ENCODE data around the gene PTPRM.

The PTPRM gene

GRCh38 chr18:8081872-8082553 is 514.9 kb downstream of the PTPRM start:
- H3K4me3 ChIP-seq (ENCODE audit: low read length): no peak overlapping the region
- no peak for DNase-seq (ENCODE audit: low read depth, low spot score)

GRCh38 chr18:8084160-8084559 is 517.0 kb downstream of the PTPRM start:
- H3K4me3 ChIP-seq (ENCODE audit: low read length): no peak overlapping the region
- peak; percentile 45 for DNase-seq (ENCODE audit: low read depth, low spot score)

GRCh38 chr18:8088626-8089025 is 521.5 kb downstream of the PTPRM start:
- H3K4me3 ChIP-seq (ENCODE audit: low read length): no peak overlapping the region
- no peak for DNase-seq (ENCODE audit: low read depth, low spot score)

GRCh38 chr18:8091035-8091434 is 523.9 kb downstream of the PTPRM start:
- no peak overlapping the region for H3K4me3 ChIP-seq (ENCODE audit: low read length)
- DNase-seq (ENCODE audit: low read depth, low spot score): no peak

GRCh38 chr18:8095947-8096570 is 528.9 kb downstream of the PTPRM start:
- DNase-seq (ENCODE audit: low read depth, low spot score): no peak
- no peak overlapping the region for H3K4me3 ChIP-seq (ENCODE audit: low read length)

- H3K4me3 ChIP-seq (ENCODE audit: low read length): no peak overlapping the region
- no peak for DNase-seq (ENCODE audit: low read depth, low spot score)
Observed at GRCh38 chr18:8097399-8097798, 530.3 kb downstream of the PTPRM start.

GRCh38 chr18:8097927-8098326 is 530.8 kb downstream of the PTPRM start:
- no peak for DNase-seq (ENCODE audit: low read depth, low spot score)
- no peak overlapping the region for H3K4me3 ChIP-seq (ENCODE audit: low read length)

- H3K4me3 ChIP-seq (ENCODE audit: low read length): no peak overlapping the region
- DNase-seq (ENCODE audit: low read depth, low spot score): no peak
Observed at GRCh38 chr18:8106603-8107002, 539.5 kb downstream of the PTPRM start.

GRCh38 chr18:8107426-8107825 is 540.3 kb downstream of the PTPRM start:
- DNase-seq (ENCODE audit: low read depth, low spot score): no peak
- H3K4me3 ChIP-seq (ENCODE audit: low read length): no peak overlapping the region

GRCh38 chr18:8114480-8114879 is 547.4 kb downstream of the PTPRM start:
- no peak overlapping the region for H3K4me3 ChIP-seq (ENCODE audit: low read length)
- DNase-seq (ENCODE audit: low read depth, low spot score): no peak

GRCh38 chr18:8116341-8117005 is 549.4 kb downstream of the PTPRM start:
- DNase-seq (ENCODE audit: low read depth, low spot score): no peak
- H3K4me3 ChIP-seq (ENCODE audit: low read length): no peak overlapping the region

GRCh38 chr18:8117006-8117371 is 549.9 kb downstream of the PTPRM start:
- no peak for DNase-seq (ENCODE audit: low read depth, low spot score)
- H3K4me3 ChIP-seq (ENCODE audit: low read length): no peak overlapping the region

- no peak for DNase-seq (ENCODE audit: low read depth, low spot score)
- H3K4me3 ChIP-seq (ENCODE audit: low read length): no peak overlapping the region
Observed at GRCh38 chr18:8121101-8121500, 554.0 kb downstream of the PTPRM start.

GRCh38 chr18:8121942-8122480 is 554.9 kb downstream of the PTPRM start:
- H3K4me3 ChIP-seq (ENCODE audit: low read length): no peak overlapping the region
- DNase-seq (ENCODE audit: low read depth, low spot score): no peak

- no peak for DNase-seq (ENCODE audit: low read depth, low spot score)
- H3K4me3 ChIP-seq (ENCODE audit: low read length): no peak overlapping the region
Observed at GRCh38 chr18:8124232-8125146, 557.4 kb downstream of the PTPRM start.

- no peak for DNase-seq (ENCODE audit: low read depth, low spot score)
- H3K4me3 ChIP-seq (ENCODE audit: low read length): no peak overlapping the region
Observed at GRCh38 chr18:8130096-8130495, 563.0 kb downstream of the PTPRM start.

GRCh38 chr18:8133032-8133431 is 565.9 kb downstream of the PTPRM start:
- no peak for DNase-seq (ENCODE audit: low read depth, low spot score)
- H3K4me3 ChIP-seq (ENCODE audit: low read length): no peak overlapping the region

- DNase-seq (ENCODE audit: low read depth, low spot score): no peak
- no peak overlapping the region for H3K4me3 ChIP-seq (ENCODE audit: low read length)
Observed at GRCh38 chr18:8133888-8134287, 566.8 kb downstream of the PTPRM start.

- DNase-seq (ENCODE audit: low read depth, low spot score): no peak
Observed at GRCh38 chr18:8139127-8139527, 572.0 kb downstream of the PTPRM start.

More at GRCh38 chr18:8139127-8139527, 572.0 kb downstream of the PTPRM start:
- no peak overlapping the region for H3K4me3 ChIP-seq (ENCODE audit: low read length)
